ENCODE measurements around the gene ARNT2. TPM values are rescaled to one million over a fixed set of nuclear protein-coding genes. Genes with fewer than 3 reads are reported as not detected.

The ARNT2 gene
- total and polyA plus RNA-seq, 2 donors (not counting 1 experiment from before 2014, with no cell fraction given): 15.5 to 61.2 TPM

DNA sequence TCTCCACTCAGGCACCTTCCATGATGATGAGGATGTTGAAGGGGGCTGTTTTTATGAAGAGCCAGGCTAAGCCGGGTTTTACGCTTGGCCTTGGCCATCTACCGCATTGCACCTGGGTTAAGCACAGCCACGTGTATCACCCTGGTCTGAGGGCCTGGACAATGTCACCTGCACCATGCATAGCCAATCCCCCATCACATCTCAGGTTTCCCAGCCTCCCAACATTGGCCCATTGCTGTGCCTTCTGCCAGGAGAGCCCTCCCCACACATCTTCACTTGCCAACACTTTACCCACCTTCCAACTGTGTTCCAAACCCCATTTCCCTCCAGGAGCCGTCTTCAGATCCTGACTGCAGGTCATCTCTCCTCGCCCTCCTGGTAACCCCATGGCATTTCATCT is 155.6 kb downstream of the ARNT2 start:
- Histone ChIP-seq H4K20me1 (ENCODE audit: control insufficient read depth, extremely low read depth, insufficient read depth, low read length) (no peaks in the 10 kb centered on the region), H3K36me3 (ENCODE audit: control insufficient read depth, insufficient read depth, low read length) (peaks cover 10% of the 10 kb centered on the region), H3K79me2 (ENCODE audit: control insufficient read depth, insufficient read depth, low read length) (no peaks in the 10 kb centered on the region), H3K9ac (ENCODE audit: insufficient read depth, low read length) (no peak overlapping the region), H2AFZ (ENCODE audit: low read length) (no peak overlapping the region), H3K9me3 (ENCODE audit: control insufficient read depth, insufficient read depth, low read depth, low read length) (no peaks in the 10 kb centered on the region), H3K27ac (ENCODE audit: insufficient read depth, low read length) (no peak overlapping the region), H3K4me1 (ENCODE audit: control insufficient read depth, extremely low read depth, insufficient read depth, low read length) (peaks cover 3% of the 10 kb centered on the region), H3K27me3 (ENCODE audit: control insufficient read depth, insufficient read depth, low read length) (no peaks in the 10 kb centered on the region), H3K4me3 (replicated peaks in 1 of 4; ENCODE audit: control extremely low read depth in 1 of 4, insufficient read depth in 1 of 4, low read depth in 3 of 4, low read length in 4 of 4) (no peak overlapping the region), H3K4me2 (ENCODE audit: extremely low read depth, insufficient read depth, low read length) (no peak overlapping the region)
- TF ChIP-seq EZH2 (IDR thresholded peaks at IDR 0.05; ENCODE audit: low read length, missing control alignments): no peak
- TF ChIP-seq, protein P1, sequence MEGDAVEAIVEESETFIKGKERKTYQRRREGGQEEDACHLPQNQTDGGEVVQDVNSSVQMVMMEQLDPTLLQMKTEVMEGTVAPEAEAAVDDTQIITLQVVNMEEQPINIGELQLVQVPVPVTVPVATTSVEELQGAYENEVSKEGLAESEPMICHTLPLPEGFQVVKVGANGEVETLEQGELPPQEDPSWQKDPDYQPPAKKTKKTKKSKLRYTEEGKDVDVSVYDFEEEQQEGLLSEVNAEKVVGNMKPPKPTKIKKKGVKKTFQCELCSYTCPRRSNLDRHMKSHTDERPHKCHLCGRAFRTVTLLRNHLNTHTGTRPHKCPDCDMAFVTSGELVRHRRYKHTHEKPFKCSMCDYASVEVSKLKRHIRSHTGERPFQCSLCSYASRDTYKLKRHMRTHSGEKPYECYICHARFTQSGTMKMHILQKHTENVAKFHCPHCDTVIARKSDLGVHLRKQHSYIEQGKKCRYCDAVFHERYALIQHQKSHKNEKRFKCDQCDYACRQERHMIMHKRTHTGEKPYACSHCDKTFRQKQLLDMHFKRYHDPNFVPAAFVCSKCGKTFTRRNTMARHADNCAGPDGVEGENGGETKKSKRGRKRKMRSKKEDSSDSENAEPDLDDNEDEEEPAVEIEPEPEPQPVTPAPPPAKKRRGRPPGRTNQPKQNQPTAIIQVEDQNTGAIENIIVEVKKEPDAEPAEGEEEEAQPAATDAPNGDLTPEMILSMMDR (conservative IDR thresholded peaks at IDR 0.05 in 1 of 2, IDR thresholded peaks at IDR 0.05 in 1 of 2; ENCODE audit: low read depth in 1 of 2, low read length in 2 of 2): no peak
- no peak for DNase-seq (ENCODE audit: low read depth in 2 of 2)

DNA sequence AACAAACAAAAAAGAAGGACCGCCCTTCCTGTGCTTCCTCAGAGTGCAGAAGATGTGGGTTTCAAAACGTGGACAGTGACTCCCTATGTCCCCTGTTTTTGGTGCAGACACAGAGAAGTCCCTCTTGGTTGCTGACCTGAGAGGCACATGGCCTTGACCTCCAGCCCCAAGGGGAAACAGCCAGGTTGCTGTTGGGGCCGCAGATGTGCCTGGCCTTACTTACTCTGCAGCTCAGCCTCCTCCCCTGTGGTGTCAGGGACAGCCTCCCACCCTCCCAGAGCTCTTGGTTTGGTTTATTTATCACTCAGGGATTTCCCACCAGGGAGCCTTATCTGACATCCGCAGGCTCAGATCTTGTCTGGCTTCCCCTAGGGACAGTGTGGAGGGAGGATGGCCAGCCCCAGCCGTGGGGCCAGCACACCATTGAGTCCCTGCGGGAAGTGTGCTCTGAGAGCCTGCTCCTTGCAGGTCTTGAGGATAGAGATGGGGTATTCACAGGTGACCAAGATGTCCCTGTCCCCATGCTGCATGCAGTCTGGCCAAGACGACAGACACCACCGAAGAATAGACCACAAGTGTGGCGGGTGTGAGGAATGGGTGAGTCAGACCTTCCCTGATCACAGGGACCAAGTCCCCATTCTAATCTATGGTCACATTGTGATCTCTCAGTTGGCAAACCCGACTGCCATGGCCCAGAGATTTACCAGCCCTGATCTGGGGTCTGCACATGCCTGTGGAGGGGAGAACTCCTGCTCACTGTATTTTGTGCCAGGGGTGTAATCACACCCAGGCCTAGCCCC is 156.6 kb downstream of the ARNT2 start:
- Histone ChIP-seq H3K9ac (ENCODE audit: insufficient read depth, low read length) (no peak overlapping the region), H3K4me1 (ENCODE audit: control insufficient read depth, extremely low read depth, insufficient read depth, low read length) (peaks cover 3% of the 10 kb centered on the region), H3K27ac (ENCODE audit: insufficient read depth, low read length) (peak overlapping the region; percentile 15), H3K27me3 (ENCODE audit: control insufficient read depth, insufficient read depth, low read length) (no peaks in the 10 kb centered on the region), H3K4me3 (replicated peaks in 1 of 4; ENCODE audit: control extremely low read depth in 1 of 4, insufficient read depth in 1 of 4, low read depth in 3 of 4, low read length in 4 of 4) (no peak overlapping the region), H2AFZ (ENCODE audit: low read length) (no peak overlapping the region), H3K79me2 (ENCODE audit: control insufficient read depth, insufficient read depth, low read length) (no peaks in the 10 kb centered on the region), H4K20me1 (ENCODE audit: control insufficient read depth, extremely low read depth, insufficient read depth, low read length) (no peaks in the 10 kb centered on the region), H3K36me3 (ENCODE audit: control insufficient read depth, insufficient read depth, low read length) (peaks cover 8% of the 10 kb centered on the region), H3K9me3 (ENCODE audit: control insufficient read depth, insufficient read depth, low read depth, low read length) (no peaks in the 10 kb centered on the region), H3K4me2 (ENCODE audit: extremely low read depth, insufficient read depth, low read length) (no peak overlapping the region)
- no peak for DNase-seq (ENCODE audit: low read depth in 2 of 2)
- TF ChIP-seq, protein P1 (conservative IDR thresholded peaks at IDR 0.05 in 1 of 2, IDR thresholded peaks at IDR 0.05 in 1 of 2; ENCODE audit: low read depth in 1 of 2, low read length in 2 of 2): no peak
- no peak for TF ChIP-seq EZH2 (IDR thresholded peaks at IDR 0.05; ENCODE audit: low read length, missing control alignments)

DNA sequence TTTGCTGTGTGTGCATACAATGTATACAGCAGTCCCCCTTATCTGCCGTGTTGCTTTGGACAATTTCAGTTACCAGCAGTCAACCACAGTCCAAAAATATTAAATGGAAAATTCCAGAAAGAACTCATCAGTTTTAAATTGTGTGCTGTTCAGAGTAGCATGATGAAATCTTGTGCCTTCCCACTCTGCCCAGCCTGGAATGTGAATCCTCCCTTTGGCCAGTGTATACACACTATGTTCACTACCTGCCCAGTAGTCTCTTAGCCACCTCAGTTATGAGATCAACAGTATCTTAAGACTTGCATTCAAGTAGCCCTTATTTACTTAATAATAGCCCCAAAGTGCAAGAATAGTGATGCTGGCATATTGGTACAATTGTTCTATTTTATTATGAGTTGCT is 157.3 kb downstream of the ARNT2 start:
- H3K4me3 ChIP-seq (replicated peaks in 1 of 4; ENCODE audit: control extremely low read depth in 1 of 4, insufficient read depth in 1 of 4, low read depth in 3 of 4, low read length in 4 of 4): no peak overlapping the region
- no peaks in the 10 kb centered on the region for H3K27me3 ChIP-seq (ENCODE audit: control insufficient read depth, insufficient read depth, low read length)
- no peak overlapping the region for H3K4me2 ChIP-seq (ENCODE audit: extremely low read depth, insufficient read depth, low read length)
- no peak overlapping the region for H3K9ac ChIP-seq (ENCODE audit: insufficient read depth, low read length)
- no peak for DNase-seq (ENCODE audit: low read depth in 2 of 2)
- H4K20me1 ChIP-seq (ENCODE audit: control insufficient read depth, extremely low read depth, insufficient read depth, low read length): no peaks in the 10 kb centered on the region
- peaks cover 14% of the 10 kb centered on the region for H3K36me3 ChIP-seq (ENCODE audit: control insufficient read depth, insufficient read depth, low read length)
- H3K79me2 ChIP-seq (ENCODE audit: control insufficient read depth, insufficient read depth, low read length): no peaks in the 10 kb centered on the region
- H3K27ac ChIP-seq (ENCODE audit: insufficient read depth, low read length): peak overlapping the region; percentile 15
- H2AFZ ChIP-seq (ENCODE audit: low read length): no peak overlapping the region
- peaks cover 3% of the 10 kb centered on the region for H3K4me1 ChIP-seq (ENCODE audit: control insufficient read depth, extremely low read depth, insufficient read depth, low read length)
- TF ChIP-seq, protein P1 (conservative IDR thresholded peaks at IDR 0.05 in 1 of 2, IDR thresholded peaks at IDR 0.05 in 1 of 2; ENCODE audit: low read depth in 1 of 2, low read length in 2 of 2): no peak
- TF ChIP-seq EZH2 (IDR thresholded peaks at IDR 0.05; ENCODE audit: low read length, missing control alignments): no peak
- H3K9me3 ChIP-seq (ENCODE audit: control insufficient read depth, insufficient read depth, low read depth, low read length): no peaks in the 10 kb centered on the region
